ENCODE data around the gene ZNF821. TPM values are rescaled to one million over a fixed set of nuclear protein-coding genes. Genes with fewer than 3 reads are reported as not detected.
"Not testable (repeated sequence)": the region's sequence is repeated elsewhere in the genome, so short reads cannot be mapped to it uniquely, and the experiment has no call there.

Gene ZNF821
- total RNA-seq, 1 experiment from 2014 or later = 11.4 TPM

DNA sequence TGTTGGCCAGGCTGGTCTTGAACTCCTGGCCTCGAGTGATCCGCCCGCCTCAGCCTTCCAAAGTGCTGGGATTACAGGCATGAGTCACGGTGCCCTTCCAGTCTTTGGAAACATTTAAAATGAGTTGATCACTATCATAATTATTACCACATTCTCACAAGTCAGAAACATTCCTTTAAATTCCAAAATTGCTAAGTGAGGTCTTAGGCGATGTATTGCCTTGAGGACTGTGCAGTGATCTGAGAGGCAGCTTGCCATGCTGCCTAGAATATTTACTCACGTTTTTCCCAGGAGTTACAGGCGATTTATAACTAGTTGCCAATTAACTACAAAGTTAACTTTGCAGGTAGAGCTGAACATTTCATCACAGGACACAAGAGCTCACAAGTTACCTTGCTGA lies 43.9 kb downstream of the ZNF821 start:
- in situ Hi-C loops (cut with HindIII; ENCODE audit: low pct_unique_long_range_greater_than_20kb, low sequenced_read_pairs) = no loop called here
- DNase-seq (ENCODE audit: low read depth) = no peak

GRCh38 chr16:71837150-71837549 lies 46.8 kb downstream of the ZNF821 start:
- no peak for DNase-seq (ENCODE audit: low read depth)
- in situ Hi-C loops (cut with HindIII; ENCODE audit: low pct_unique_long_range_greater_than_20kb, low sequenced_read_pairs) = no loop called here

DNA sequence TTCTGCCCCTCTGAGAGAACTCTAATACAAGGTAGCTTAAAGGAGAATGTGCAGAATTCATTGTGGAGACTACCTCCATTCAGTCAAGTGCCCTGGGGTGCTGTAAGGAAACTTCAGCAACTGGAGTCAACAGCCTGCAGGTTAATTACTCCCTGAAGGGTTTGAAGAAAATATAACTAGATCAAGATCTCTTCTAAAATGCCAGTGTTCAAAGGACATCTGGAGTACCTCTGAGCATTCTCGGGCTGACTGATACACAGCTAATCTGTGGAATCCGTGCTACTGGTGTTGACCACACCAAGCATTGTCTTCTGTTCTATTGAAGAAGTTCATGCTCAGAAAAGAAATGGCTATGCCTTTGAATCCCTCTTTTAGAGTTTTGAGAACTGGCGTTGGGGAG lies 49.7 kb downstream of the ZNF821 start:
- no peak for DNase-seq (ENCODE audit: low read depth)
- in situ Hi-C loops (cut with HindIII; ENCODE audit: low pct_unique_long_range_greater_than_20kb, low sequenced_read_pairs) = no loop called here

- in situ Hi-C loops (cut with HindIII; ENCODE audit: low pct_unique_long_range_greater_than_20kb, low sequenced_read_pairs); DNase-seq (ENCODE audit: low read depth): not testable (repeated sequence)
Observed at GRCh38 chr16:71832112-71832511, 51.9 kb downstream of the ZNF821 start.

GRCh38 chr16:71831698-71832097 lies 52.3 kb downstream of the ZNF821 start:
- in situ Hi-C loops (cut with HindIII; ENCODE audit: low pct_unique_long_range_greater_than_20kb, low sequenced_read_pairs); DNase-seq (ENCODE audit: low read depth): not testable (repeated sequence)

- in situ Hi-C loops (cut with HindIII; ENCODE audit: low pct_unique_long_range_greater_than_20kb, low sequenced_read_pairs) = no loop called here
- DNase-seq (ENCODE audit: low read depth) = no peak
Observed at GRCh38 chr16:71830359-71830758, 53.6 kb downstream of the ZNF821 start.

DNA sequence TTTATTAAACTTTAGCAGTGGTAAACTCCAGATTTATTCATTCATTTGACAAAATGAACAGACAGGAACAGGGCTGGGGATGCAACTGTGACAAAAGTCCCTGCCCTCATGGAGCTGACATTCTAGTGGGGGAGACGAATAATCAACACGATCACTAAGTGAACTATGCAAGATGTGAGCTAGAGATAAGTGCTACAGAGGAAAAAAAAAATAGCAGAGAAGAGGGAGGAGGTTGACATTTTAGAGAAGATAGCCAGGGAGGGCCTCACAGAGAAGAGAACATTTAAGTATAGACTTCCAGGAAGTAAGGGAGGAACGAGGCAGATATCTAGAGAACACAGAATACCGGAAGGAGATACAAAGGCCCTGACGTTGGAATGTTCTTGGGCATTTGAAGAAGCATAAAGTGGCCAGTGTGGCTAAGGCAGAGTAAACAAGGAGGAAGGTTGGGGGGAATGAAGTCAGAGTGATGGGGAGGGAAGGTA lies 57.4 kb downstream of the ZNF821 start:
- in situ Hi-C loops (cut with HindIII; ENCODE audit: low pct_unique_long_range_greater_than_20kb, low sequenced_read_pairs) = no loop called here
- DNase-seq (ENCODE audit: low read depth) = no peak

DNA sequence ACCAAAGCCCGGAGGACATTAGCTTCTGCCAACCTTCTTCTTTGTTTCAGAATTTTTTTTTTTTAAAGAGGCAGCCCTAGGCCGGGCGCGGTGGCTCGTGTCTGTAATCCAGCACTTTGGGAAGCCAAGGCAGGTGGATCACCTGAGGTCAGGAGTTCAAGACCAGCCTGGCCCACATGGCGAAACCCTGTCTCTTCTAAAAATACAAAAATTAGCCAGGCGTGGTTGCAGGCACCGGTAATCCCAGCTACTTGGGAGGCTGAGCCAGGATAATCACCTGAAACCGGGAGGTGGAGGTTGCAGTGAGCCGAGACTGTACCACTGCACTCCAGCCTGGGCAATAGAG lies 66.9 kb downstream of the ZNF821 start:
- in situ Hi-C loops (cut with HindIII; ENCODE audit: low pct_unique_long_range_greater_than_20kb, low sequenced_read_pairs); DNase-seq (ENCODE audit: low read depth): not testable (repeated sequence)

DNA sequence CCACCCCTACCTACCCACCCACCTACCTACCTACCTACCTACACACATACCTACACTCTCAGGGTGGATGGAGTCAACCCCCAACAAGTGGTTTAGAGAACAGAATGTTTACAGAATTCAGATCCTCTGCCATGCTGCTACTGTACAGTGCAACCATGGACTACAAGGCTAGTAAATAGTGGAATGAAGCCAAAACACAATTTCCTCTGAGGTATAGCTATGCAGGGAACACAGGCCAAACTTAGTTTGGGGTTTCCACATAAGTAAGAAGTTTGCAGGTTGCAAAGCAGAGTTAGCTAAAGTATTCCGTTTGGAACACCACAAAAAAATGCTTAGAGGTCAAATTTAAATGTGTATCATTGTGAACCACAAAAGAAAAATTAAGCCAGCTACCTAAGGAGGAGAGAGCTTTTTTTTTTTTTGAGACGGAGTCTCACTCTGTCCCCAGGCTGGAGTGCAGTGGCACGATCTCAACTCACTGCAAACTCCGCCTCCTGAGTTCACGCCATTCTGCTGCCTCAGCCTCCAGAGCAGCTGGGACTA lies 72.7 kb downstream of the ZNF821 start:
- in situ Hi-C loops (cut with HindIII; ENCODE audit: low pct_unique_long_range_greater_than_20kb, low sequenced_read_pairs) = no loop called here
- no peak for DNase-seq (ENCODE audit: low read depth)

DNA sequence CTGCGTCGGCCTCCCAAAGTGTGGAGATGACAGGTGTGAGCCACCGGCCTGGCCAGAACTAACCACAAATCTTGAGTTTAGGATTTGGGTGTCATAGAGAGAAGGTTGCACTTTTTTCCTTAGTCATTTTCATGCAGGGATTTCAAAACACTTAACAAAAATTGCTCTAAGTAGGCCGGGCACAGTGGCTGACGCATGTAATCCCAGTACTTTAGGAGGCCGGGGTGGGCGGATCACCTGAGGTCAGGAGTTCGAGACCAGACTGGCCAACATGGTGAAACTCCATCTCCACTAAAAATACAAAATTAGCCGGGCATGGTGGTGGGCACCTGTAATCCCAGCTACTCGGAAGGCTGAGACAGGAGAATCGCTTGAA lies 73.8 kb downstream of the ZNF821 start:
- in situ Hi-C loops (cut with HindIII; ENCODE audit: low pct_unique_long_range_greater_than_20kb, low sequenced_read_pairs) = not testable (repeated sequence)

More for the DNA sequence above, 73.8 kb downstream of the ZNF821 start:
- DNase-seq (ENCODE audit: low read depth) = not testable (repeated sequence)

Other genes starting within 250 kb of the ZNF821 start
- gene PHLPP2, start 159.5 kb downstream of the ZNF821 start, total RNA-seq (2014; rRNA removed; shearing (Covaris generic); ENCODE audit: low replicate concordance) = 5.0 and 5.6 TPM in 2 replicates
- gene AP1G1, start 75.3 kb downstream of the ZNF821 start, total RNA-seq (2014; rRNA removed; shearing (Covaris generic); ENCODE audit: low replicate concordance) = 25.4 and 35.0 TPM in 2 replicates
- gene ATXN1L, start 38.2 kb downstream of the ZNF821 start, total RNA-seq (2014; rRNA removed; shearing (Covaris generic); ENCODE audit: low replicate concordance) = 5.4 and 6.0 TPM in 2 replicates
- 157 and 197 TPM in 2 replicates for gene IST1, start 11.3 kb upstream of the ZNF821 start, total RNA-seq (2014; rRNA removed; shearing (Covaris generic); ENCODE audit: low replicate concordance)
- not detected in 2 replicates for gene PKD1L3, start 116.2 kb upstream of the ZNF821 start, total RNA-seq (2014; rRNA removed; shearing (Covaris generic); ENCODE audit: low replicate concordance)
- gene DHODH, start 124.6 kb upstream of the ZNF821 start, total RNA-seq (2014; rRNA removed; shearing (Covaris generic); ENCODE audit: low replicate concordance) = 3.5 and 8.4 TPM in 2 replicates
- gene HP, start 170.3 kb upstream of the ZNF821 start, total RNA-seq (2014; rRNA removed; shearing (Covaris generic); ENCODE audit: low replicate concordance) = not detected in 2 replicates
- not detected in 2 replicates for gene HPR, start 179.0 kb upstream of the ZNF821 start, total RNA-seq (2014; rRNA removed; shearing (Covaris generic); ENCODE audit: low replicate concordance)
- 12.9 and 14.3 TPM in 2 replicates for gene TXNL4B, start 209.4 kb upstream of the ZNF821 start, total RNA-seq (2014; rRNA removed; shearing (Covaris generic); ENCODE audit: low replicate concordance)
- 33.2 and 44.9 TPM in 2 replicates for gene DHX38, start 209.7 kb upstream of the ZNF821 start, total RNA-seq (2014; rRNA removed; shearing (Covaris generic); ENCODE audit: low replicate concordance)